ENCODE measurements around the gene BRSK2. TPM values are rescaled to one million over a fixed set of nuclear protein-coding genes. Genes with fewer than 3 reads are reported as not detected.

The BRSK2 gene
- total RNA-seq, 1 donor from 2014 or later: 0.62 TPM

GRCh38 chr11:1510928-1511327 lies 121.2 kb downstream of the BRSK2 start:
- peaks cover 64% of the 10 kb centered on the region for H3K4me1 ChIP-seq
- no peak for TF ChIP-seq CTCF (IDR thresholded peaks at IDR 0.05)
- ATAC-seq (no peak), DNase-seq (no peak)
- H3K27ac ChIP-seq: no peak overlapping the region
- H3K4me3 ChIP-seq: no peak overlapping the region
- no peaks in the 10 kb centered on the region for H3K9me3 ChIP-seq
- intact Hi-C loops (cut with DNase I): no loop called here
- peaks cover 5% of the 10 kb centered on the region for H3K36me3 ChIP-seq
- no peaks in the 10 kb centered on the region for H3K27me3 ChIP-seq (ENCODE audit: low read depth)

GRCh38 chr11:1511937-1512496 lies 122.3 kb downstream of the BRSK2 start:
- Histone ChIP-seq H3K4me1 (peaks cover 64% of the 10 kb centered on the region), H3K27ac (no peak overlapping the region), H3K4me3 (no peak overlapping the region), H3K27me3 (ENCODE audit: low read depth) (no peaks in the 10 kb centered on the region), H3K9me3 (no peaks in the 10 kb centered on the region), H3K36me3 (peaks cover 5% of the 10 kb centered on the region)
- ATAC-seq (no peak), DNase-seq (no peak)
- TF ChIP-seq CTCF (IDR thresholded peaks at IDR 0.05): no peak
- intact Hi-C loops (cut with DNase I): no loop called here

Other genes starting within 250 kb of the BRSK2 start
- 0.35 TPM for gene MUC5AC, start 232.0 kb upstream of the BRSK2 start, total RNA-seq
- gene MUC5B, start 166.9 kb upstream of the BRSK2 start, total RNA-seq: 57.5 TPM
- 68.4 TPM for gene TOLLIP, start 80.3 kb upstream of the BRSK2 start, total RNA-seq
- gene MOB2, start 96.8 kb downstream of the BRSK2 start, total RNA-seq: 50.4 TPM
- gene DUSP8, start 182.3 kb downstream of the BRSK2 start, total RNA-seq: 8.9 TPM
- gene KRTAP5-1, start 195.3 kb downstream of the BRSK2 start, total RNA-seq: not detected
- not detected for gene KRTAP5-2, start 208.4 kb downstream of the BRSK2 start, total RNA-seq
- gene KRTAP5-3, start 218.5 kb downstream of the BRSK2 start, total RNA-seq: not detected
- gene KRTAP5-4, start 232.2 kb downstream of the BRSK2 start, total RNA-seq: not detected
- not detected for gene KRTAP5-5, start 239.8 kb downstream of the BRSK2 start, total RNA-seq